Astrocyte of the hippocampus (primary cell): ENCODE data around the gene SMARCB1.

Source experiments
- DNase-seq: peaks from one replicate; pipeline ENCODE4 v3.0.0; 2011; ENCODE audit warnings: low read depth, low spot score

Gene SMARCB1

DNA sequence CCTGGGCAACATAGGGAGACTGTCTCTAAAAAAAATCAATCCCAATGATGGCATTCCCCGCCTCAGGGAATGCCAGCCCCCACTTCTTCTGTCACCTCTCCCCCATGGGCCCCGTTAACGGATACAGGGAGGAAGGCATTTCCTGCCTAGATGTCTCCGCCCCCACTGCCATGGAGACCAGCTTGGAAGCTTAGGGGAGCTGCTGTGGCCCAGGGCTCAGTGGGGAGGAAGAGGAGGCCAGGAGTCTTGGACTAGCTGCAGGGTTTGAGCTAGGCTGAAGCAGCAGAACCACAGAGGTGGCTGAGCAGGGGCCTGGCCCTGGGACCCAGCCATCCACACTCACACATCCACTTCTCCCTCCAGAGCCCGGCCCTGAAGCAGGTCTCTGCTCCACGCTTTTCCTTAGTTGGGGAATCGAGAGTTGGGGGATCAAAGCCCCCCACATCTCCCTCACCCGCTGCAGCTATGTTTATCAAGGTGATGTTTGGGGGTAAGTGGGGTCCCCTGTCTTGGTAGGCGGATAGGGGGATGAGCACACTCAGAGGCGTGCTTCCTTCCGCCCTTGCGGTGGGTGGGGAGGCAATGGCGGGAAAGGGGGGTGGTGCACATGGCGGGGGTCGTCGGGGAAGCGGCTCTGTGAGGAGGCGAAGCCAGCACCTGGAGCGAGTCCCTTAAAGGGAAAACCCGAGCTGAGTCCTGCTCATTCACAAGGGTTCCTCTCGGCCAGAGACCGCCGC is 23.8 kb upstream of the SMARCB1 start, which contains the start of gene C22orf15:
TSS of gene C22orf15 (plus strand) at position 149 of the 737 bp plus-strand sequence. CDS start at position 466, 317 bp downstream.
- DNase-seq: no peak

DNA sequence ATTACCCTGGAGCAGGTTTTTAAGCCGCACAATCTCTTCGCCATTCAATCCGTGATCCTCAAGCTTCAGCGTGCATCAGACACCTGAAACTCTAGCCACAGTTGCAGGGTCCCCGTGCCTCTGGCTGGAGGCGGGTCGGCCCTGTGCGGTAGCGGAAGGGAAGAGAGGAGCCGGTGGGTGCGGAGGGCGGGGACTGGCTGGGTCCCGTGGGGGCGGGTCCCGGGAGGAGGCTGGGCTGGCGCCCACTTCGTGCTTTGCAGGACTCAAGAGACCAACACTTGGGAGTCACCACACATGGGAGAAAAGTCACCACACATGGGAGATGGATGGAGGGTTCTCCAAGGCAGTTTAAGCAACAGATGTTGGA is 23.2 kb upstream of the SMARCB1 start:
- no peak for DNase-seq

DNA sequence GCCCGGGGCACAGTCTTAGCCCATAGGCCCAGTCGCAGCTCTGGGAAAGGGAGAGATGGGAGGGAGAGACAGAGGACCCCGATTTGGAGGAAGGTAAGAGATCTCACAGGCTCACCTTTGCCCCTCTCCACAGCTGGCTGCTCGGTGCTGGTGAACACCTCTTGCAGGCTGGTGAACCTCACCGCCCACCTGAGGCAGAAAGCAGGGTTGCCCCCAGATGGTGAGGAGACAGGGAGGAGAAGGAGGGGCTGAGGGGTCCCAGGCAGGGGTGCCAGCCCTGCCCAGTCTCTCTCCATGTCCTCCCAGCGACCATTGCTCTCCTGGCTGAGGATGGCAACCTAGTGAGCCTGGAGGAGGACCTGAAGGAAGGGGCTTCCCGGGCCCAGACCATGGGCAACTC is 22.8 kb upstream of the SMARCB1 start:
- DNase-seq: no peak

DNA sequence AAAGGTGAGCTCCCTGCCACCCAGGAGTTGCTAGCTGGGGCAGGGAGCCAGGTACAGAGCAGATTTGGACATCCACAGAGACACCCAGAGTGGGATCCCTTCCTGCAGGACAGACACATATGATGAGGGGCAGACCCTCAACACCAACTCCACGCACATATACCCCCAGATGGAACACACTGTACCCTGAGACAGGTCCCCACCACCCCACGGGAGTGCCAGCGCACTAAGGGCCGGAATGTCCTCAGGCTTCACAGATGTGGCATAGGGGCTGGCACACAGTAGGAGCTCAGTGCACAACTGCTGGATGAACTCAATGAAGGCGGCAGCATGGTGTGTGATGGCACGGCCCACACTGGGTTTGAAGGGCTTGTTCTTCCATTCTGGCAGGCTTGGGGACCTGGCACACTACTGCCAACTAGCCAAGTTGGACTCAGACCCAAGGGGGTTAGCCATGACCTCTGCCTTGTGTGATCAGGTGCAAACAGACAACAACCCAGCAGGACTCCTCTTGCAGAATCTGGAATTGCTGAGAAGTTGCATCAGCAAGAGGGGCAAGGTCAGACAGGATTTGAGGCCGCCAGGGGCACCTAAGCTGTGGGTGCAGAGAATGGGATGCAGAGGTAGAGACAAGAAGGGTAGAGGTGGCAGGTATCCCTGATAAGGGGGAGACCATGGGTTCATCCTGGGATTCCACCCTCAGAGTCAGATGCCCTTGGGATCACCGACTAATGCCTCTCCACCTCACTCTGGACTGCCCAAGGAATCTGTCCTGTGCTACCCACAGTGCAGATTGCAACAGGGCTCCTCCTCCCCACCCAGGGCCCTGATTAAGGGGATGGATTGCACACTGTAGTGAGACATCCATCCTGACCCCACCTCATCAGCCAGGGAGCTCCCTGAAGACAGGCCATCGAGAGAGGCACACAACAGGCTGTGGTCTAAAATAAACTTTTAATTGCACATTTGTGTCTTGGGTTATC is 21.6 kb upstream of the SMARCB1 start:
- no peak for DNase-seq

DNA sequence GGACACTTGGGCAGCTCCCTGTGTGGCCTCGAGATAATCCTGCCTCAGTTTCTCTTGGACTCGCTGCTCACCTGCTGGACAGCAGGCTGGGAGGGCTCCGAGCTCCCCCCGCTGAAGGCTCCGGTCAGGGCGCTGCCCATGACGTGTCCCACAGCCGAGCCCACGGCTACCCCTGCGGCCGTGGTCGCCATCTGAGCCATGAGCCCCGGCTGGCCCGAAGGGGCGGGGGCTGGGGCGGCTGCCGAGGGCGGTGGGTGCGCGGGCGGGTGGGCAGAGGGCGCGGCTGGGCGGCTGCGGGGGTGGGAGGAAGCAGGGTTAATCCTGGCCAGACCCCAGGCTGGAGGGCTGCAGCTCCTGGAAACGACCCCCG is 19.5 kb upstream of the SMARCB1 start:
- no peak for DNase-seq

DNA sequence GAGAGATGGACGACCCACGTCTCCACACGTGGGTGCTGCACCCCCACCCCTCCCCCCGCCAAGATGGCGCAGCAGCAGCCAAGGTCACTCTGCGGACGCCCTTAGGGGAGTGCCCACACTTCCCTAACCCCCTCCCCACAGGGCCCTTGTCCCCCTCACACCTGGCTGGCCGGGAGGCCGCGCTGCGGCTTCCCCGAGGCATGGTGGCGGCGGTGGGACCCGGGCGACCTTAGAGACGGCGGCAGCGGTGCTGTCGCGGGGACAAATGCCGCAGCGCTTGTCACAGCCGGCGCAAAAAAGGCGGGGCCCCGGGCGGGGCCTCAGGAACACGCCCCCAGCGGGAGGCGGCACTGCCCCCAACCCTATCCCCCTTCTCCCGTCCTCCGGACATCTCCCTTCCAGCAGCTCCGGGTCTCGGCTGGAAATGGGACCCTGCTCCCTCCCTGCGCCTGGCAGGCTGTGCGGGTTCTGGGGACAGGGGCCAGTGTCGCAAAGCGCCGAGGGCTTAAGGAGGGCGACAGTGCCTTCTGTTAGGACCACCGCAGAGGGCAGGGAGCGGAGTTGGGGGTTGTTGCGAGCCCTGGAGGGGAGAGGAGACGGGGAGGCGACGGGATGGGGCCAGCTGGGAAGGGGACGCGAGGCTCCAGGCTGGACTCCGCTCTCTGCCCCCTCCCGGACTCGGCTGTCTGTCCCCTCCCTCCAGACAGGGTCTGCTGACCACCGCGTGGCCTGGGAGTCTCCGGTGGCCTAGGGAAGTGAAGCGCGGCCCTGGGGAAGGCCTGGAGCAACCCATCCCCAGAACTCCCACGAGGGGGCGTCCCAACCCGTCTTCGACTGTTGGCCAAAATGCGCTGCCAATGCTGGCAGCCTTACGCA is 18.9 kb upstream of the SMARCB1 start, which contains the start of gene CHCHD10:
TSS of gene CHCHD10 (minus strand) at position 300 of the 876 bp plus-strand sequence. CDS start at position 202, 98 bp downstream.
- peak; percentile 89 for DNase-seq

DNA sequence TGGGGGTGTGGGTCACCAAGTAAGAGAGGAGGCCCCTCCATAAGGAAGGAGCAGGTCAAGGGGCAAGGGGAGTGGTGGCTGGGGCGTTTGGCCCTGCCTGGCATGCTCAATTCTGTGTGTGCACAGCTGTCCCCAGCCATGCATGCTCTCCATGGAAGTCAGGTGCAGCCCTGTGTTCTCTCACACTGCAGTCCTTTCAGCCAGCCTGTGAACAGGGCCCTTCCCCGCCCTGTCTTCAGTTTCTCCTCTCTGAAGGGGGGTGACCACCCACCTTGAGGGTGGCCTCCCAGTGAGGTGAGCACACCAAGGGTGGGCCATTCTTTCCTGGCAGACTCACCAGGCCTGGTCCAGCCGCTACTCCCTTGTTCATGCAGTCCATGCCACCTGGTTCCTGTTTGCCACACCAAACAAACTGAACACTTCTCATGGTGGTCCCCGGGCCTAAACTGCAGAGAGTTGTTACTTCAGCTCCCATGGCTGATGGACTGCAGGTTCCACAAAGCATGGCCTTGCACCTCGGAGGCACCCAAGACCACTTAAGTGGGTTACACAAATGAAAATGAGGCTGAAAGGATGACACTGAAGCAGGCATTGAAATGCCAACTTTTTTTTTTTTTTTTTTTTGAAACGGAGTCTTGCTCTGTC is 17.3 kb upstream of the SMARCB1 start:
- DNase-seq: no peak

DNA sequence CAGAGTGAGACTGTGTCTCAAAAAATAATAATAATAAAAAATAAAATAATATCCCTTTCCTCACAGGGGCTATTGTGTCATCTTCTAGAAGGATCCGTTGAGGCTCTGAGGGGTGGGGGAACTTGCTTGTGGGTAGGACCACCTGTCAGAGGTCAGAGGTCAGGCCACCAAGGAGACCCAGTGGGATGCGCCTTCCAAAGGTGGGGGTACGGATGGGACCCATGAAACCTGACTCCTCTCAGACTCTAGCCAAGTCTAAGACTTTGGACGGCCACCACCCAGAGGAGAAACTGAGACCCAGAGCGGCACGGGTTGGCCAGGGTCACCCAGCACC is 14.5 kb upstream of the SMARCB1 start:
- no peak for DNase-seq

DNA sequence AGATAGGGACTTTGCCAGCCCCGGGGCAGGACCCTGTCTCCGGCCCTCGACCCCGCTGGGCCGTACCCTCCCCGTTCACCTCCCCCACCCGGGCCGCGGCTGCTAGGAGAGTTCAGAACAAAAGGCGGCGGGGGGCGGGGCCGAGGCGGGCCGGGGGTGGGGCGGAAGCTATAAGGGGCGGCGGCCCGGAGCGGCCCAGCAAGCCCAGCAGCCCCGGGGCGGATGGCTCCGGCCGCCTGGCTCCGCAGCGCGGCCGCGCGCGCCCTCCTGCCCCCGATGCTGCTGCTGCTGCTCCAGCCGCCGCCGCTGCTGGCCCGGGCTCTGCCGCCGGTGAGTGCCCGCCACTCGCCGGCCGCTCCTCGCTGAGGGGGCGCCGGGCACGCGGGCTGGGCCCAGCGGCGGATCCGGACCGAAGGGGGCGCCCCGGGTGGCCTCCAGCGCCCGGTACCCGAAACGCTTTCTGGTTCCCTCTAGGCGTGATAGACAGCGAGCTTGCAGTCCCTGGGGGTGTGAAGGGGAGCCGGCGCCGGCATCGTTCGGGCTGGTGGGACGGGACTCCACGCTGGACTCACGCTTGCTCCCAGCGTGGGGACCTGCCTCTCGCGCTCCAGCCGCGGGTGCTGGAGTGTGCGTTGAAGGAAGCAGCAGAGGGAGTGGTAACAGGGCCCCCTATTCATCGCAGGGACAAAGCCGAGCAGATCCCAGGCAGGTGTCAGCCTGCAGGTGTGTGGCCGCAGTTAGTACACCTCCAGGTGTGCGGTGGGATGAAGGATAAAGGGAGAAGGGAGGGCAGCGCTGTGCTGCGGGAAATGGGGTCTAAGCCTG is 13.9 kb upstream of the SMARCB1 start, which contains the start of gene MMP11:
TSS of gene MMP11 (plus strand) at position 201 of the 825 bp plus-strand sequence. CDS start at position 223, 22 bp downstream.
- DNase-seq: peak; percentile 67

DNA sequence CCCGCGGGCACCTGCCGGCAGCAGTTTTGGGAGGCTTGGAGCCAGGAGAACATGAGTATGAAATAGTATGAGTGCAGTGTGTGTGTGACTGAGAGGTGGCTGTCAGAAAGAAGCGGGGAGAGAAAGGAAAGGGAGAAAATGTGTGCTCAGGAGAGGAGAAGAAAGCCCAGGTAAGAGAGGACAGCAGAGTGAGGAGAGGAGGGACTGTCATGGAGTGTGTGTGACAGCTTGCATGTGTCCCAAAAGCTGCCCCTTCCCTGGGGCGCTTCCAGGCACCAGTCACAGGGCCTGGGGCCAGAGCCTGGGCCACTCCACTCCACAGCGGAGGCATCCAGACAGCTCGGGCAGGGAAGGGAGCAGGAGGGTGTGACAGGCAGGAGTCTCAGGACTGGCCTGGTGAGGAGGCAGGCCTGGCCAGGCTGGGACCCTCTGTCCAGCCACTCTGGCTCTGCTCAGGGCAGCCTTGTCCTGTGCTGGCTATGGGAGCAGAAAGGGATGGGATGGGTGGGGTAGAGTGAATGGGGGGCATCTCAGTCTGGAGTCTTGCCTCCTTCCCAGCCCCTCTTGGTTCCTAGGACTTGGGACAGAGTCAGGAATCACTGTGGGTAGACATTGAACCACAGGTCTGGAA is 13.2 kb upstream of the SMARCB1 start:
- no peak for DNase-seq

DNA sequence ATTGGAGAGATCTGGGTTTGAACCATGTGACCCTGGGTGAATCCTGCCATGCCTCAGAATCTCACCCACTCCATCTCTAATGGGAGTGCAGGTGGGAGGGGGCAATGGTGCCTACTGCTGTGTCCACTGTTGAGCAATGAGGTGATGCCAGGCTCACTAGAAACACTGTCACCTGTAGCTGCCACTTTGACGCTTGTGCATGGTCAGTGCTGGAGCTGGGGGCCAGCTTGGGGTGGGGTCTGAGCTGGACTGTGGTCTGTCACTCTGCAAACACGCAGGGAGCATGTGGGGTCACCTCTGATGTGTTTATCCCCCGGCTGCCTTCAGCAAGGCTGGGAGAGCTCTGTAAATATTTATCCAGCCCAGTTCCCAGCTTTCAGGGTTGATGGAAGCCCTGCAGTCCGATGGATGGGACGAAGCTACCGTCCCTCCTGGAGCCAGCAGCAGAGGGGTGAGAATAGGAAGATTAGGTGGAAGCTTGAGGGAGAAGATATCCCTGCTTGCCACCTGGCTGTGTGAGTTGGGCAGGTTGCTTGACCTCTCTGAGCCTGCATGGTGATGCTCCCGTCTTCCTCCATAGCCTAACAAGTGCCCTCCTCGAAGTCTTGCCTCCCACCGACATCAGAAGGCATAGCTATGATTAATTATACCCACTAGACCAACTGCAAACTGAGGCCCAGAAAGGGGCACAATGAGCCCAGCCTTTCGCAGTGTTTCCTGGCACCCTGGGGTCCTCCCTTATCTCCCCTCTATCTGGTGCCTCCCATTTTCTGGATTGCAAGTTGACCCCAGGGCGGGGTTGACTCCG is 12.4 kb upstream of the SMARCB1 start:
- DNase-seq: no peak

DNA sequence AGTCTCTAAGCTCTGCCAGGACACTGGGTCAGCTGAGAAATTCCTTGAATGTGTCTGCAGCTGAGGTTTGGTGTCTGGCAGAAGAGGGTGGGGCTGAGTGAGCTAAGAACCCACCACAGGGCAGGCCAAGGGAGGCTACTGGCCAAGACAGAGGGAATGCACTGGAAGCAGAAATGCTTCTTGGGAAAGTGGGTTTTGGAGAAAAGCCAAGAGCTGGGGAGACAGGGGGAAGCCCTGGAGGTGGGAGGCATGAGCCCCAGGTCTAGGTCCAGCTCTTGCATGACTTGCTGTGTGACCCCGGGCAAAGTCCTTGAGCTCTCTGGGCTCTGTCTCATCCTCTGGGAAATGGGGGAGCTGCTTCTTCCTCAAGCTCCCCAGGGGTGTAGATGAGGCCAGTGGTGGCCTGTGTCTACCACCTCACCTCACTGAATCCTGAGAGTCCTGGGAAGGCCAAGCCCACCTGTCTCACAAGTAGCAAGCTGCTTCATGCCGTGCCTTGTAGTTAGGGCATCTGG is 11.8 kb upstream of the SMARCB1 start:
- peak; percentile 87 for DNase-seq

DNA sequence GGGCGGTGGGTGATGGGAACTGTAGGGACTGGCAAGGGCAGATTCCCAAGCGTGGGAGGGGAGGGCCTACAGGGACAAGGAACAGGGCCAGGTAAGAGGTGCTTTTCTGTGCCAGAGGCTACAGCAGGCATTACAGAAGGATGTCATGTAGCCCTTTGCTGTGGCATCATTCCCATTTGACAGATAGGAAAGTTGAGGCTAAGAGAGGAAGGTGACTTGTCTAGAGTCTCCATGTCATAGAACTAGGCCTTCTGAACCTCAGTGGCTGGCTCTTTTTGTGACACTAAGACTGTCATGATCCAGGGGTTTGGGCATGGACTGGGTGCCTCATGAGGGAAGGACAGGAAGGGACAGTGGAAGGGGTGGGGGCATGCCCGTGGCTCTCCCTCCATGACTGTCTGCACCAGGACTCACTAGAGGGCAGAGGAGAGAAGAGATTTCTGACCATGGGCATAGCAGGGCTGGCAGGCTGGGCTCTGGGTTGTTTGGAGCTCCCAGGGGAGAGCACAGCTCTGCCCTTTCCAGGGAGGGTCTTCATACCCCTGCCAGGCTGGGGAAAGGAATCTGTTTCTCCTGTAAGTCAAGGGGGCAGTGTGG is 10.9 kb upstream of the SMARCB1 start:
- DNase-seq: no peak

DNA sequence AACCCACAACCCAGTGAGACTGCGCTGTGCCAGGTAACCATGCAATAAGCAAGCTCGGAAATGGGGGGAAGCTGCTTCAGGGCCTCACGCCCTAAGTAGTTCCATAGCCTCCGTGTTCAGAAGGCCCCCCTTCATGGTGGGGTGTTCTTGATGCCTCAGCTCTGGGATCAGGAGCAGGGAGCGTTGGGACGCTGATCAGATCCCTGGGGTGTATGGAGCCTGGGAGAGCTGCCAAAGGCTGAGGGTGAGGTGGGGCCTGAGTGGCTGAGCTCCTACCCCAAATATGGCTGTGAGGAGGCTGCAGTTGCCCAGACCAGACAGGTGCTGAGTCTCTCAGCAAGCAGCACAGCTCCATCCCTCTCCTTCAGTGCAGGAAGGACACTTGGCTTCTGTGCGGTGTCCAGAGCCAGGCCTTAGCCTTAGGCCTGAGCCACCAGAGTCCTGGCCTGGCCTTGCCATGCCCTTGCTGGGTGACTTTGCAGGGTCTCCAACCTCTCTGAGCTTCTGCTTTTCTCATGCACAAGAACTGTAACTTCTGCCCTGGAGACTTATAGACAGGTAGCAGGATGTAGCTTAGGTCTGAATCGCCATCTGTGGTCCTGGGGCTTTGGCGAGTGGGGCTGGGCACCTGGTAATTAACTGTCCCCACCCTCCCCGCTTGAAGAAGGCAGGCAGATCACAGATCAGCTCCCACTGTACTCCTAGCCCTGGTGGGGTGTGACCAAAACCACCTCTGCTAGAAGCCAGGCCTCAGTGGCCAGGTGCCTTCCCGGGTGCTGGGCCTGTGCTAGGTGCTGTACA is 8.8 kb upstream of the SMARCB1 start:
- DNase-seq: no peak

DNA sequence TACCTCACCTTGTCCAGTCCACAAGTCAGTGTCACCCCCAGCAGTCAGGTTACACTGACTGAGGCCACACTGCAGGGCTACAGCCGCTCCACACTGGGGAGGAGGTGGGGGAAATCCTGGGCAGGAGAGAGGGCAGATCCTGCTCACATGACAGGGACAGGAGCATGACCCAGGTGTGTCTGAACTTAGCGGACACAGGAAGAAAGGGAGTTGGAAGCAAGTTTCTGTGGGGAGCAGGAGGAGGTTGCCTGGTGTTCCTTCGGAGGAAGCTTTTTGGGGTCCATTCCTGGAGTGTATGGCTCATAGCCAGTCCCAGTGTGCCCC is 8.2 kb upstream of the SMARCB1 start:
- DNase-seq: no peak

DNA sequence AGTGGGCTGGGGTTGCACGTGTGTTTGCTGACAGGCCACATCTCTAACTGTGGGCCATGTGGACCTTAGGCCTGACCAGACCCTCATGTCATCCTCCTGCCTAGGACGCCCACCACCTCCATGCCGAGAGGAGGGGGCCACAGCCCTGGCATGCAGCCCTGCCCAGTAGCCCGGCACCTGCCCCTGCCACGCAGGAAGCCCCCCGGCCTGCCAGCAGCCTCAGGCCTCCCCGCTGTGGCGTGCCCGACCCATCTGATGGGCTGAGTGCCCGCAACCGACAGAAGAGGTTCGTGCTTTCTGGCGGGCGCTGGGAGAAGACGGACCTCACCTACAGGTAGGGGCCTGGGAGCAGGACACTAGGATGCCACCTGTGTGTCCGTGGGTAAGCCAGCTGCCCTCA is 7.7 kb upstream of the SMARCB1 start:
- DNase-seq: no peak

DNA sequence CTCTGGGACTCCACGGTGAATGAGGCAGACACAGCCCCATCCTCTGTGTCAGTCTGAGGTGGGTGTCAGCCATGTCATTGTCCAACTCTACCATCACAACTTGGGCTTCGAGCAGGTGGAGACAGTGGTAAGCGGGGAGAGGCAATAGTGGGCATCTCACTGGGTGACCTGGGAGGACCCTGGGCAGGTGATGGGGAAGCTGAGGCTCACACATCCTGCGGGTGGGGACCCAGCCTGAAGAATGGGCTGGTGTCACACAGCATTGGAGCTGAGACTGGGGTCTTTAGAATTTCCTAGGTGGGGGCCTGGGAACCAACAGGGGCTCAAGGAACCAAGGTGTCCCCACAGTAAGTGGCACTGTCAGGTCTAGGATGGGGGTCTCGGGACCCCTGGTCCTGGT is 7.0 kb upstream of the SMARCB1 start:
- DNase-seq: no peak
